Fibroblast of peridontal ligament (primary cell): Measurements from ENCODE around the gene SCAMP3.

Experiments used
- DNase-seq: peaks from one replicate; pipeline ENCODE4 v3.0.0-alpha.2; 2010; ENCODE audit errors: extremely low read depth

The SCAMP3 gene

GRCh38 chr1:155285631-155286044 lies 23.5 kb upstream of the SCAMP3 start:
- no peak for DNase-seq

- DNase-seq: no peak
These were observed 22.9 kb upstream of the SCAMP3 start for GRCh38 chr1:155285063-155285462.

- DNase-seq: no peak
These were observed 22.3 kb upstream of the SCAMP3 start for GRCh38 chr1:155284476-155284875.

GRCh38 chr1:155282488-155283091 lies 20.4 kb upstream of the SCAMP3 start:
- no peak for DNase-seq

GRCh38 chr1:155279268-155279667 lies 17.1 kb upstream of the SCAMP3 start:
- no peak for DNase-seq

GRCh38 chr1:155278689-155279160 lies 16.6 kb upstream of the SCAMP3 start:
- DNase-seq: no peak

GRCh38 chr1:155277902-155278688 lies 15.9 kb upstream of the SCAMP3 start:
- DNase-seq: no peak

GRCh38 chr1:155277070-155277901 lies 15.1 kb upstream of the SCAMP3 start, which contains the start of gene HCN3:
TSS of gene HCN3 (plus strand) at chr1:155277463. CDS start at chr1:155277591, 128 bp downstream.
- peak; percentile 94 for DNase-seq

GRCh38 chr1:155273343-155274245 lies 11.4 kb upstream of the SCAMP3 start, which contains the start of gene CLK2:
TSS of gene CLK2 (minus strand) at chr1:155273504. CDS start at chr1:155270977, 2,527 bp downstream.
- DNase-seq: peak; percentile 85

GRCh38 chr1:155272466-155273342 lies 10.5 kb upstream of the SCAMP3 start:
- peak; percentile 57 for DNase-seq

- DNase-seq: no peak
These were observed 7.2 kb upstream of the SCAMP3 start for GRCh38 chr1:155269381-155269780.

GRCh38 chr1:155268630-155269029 lies 6.5 kb upstream of the SCAMP3 start:
- DNase-seq: no peak

GRCh38 chr1:155267373-155267772 lies 5.2 kb upstream of the SCAMP3 start:
- DNase-seq: no peak

- DNase-seq: no peak
These were observed 4.4 kb upstream of the SCAMP3 start for GRCh38 chr1:155266553-155266952.

- no peak for DNase-seq
These were observed 907 bp upstream of the SCAMP3 start for GRCh38 chr1:155263067-155263466.

GRCh38 chr1:155261493-155261851 lies 688 bp downstream of the SCAMP3 start:
- no peak for DNase-seq

GRCh38 chr1:155260276-155260675 lies 1.9 kb downstream of the SCAMP3 start:
- DNase-seq: no peak

GRCh38 chr1:155256058-155256852 lies 5.9 kb downstream of the SCAMP3 start:
- DNase-seq: no peak
